ENCODE data around the gene SORCS3. TPM values are rescaled to one million over a fixed set of nuclear protein-coding genes. Genes with fewer than 3 reads are reported as not detected.

Gene SORCS3
- total RNA-seq, 1 experiment from 2014 or later = 0.94 TPM

DNA sequence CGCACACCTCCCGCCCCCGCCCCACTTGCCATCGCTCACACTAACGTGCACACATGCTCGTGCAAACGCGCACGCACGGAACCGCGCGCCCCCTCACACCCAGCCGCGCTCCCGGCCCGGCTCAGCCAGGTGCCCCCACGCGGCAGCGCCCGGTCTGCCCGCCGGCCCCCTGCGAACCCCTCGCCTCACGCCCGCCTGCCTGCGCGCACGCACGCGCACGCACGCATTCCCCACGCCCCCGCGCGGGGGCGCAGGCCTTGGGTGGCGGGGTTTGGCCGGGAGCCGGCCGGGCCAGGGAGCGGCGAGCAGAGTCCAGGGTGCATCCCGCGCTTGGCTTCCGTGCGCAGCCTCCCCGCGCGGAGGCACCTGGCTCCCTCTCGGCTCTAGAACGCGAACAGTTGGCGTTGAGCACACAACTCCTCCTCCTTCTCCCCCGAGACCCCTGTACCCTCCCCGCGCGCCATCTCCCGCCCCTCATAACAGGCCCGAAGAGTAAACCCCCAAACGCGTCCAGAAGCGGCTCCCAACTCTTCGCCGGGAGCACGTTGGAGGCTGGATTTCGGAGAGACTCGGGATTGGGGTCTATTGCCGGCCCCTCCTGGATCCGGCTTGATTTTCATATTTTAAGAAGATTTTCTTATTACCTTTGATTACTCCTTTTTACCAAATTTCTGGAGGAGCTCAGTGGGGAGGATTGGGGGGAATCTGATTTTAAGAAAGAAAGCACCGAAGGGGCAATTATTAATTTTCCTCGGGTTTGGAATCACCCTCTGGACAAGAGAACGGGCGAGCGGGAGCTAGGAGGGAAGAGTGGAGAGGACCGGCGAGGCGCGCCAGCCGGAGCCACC lies 527 bp upstream of the SORCS3 start:
- Mint-ChIP-seq H3K4me3 (peak overlapping the region; percentile 76), H3K27ac (no peak overlapping the region), H3K9me3 (no peaks in the 10 kb centered on the region), H3K4me1 (peaks cover 15% of the 10 kb centered on the region), H3K36me3 (no peaks in the 10 kb centered on the region), H3K27me3 (ENCODE audit: low read depth) (peaks cover 87% of the 10 kb centered on the region)
- DNase-seq (ENCODE audit: low spot score) (peak; percentile 26), ATAC-seq (no peak)
- no peak for TF ChIP-seq ZNF671 (CRISPR knock-in tag; IDR thresholded peaks at IDR 0.05)
- TF ChIP-seq, protein P1, sequence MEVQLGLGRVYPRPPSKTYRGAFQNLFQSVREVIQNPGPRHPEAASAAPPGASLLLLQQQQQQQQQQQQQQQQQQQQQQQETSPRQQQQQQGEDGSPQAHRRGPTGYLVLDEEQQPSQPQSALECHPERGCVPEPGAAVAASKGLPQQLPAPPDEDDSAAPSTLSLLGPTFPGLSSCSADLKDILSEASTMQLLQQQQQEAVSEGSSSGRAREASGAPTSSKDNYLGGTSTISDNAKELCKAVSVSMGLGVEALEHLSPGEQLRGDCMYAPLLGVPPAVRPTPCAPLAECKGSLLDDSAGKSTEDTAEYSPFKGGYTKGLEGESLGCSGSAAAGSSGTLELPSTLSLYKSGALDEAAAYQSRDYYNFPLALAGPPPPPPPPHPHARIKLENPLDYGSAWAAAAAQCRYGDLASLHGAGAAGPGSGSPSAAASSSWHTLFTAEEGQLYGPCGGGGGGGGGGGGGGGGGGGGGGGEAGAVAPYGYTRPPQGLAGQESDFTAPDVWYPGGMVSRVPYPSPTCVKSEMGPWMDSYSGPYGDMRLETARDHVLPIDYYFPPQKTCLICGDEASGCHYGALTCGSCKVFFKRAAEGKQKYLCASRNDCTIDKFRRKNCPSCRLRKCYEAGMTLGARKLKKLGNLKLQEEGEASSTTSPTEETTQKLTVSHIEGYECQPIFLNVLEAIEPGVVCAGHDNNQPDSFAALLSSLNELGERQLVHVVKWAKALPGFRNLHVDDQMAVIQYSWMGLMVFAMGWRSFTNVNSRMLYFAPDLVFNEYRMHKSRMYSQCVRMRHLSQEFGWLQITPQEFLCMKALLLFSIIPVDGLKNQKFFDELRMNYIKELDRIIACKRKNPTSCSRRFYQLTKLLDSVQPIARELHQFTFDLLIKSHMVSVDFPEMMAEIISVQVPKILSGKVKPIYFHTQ (CRISPR knock-in tag; IDR thresholded peaks at IDR 0.05) = no peak
- TF ChIP-seq, protein P2, sequence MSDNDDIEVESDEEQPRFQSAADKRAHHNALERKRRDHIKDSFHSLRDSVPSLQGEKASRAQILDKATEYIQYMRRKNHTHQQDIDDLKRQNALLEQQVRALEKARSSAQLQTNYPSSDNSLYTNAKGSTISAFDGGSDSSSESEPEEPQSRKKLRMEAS (CRISPR knock-in tag; IDR thresholded peaks at IDR 0.05) = no peak
- TF ChIP-seq, protein P3, sequence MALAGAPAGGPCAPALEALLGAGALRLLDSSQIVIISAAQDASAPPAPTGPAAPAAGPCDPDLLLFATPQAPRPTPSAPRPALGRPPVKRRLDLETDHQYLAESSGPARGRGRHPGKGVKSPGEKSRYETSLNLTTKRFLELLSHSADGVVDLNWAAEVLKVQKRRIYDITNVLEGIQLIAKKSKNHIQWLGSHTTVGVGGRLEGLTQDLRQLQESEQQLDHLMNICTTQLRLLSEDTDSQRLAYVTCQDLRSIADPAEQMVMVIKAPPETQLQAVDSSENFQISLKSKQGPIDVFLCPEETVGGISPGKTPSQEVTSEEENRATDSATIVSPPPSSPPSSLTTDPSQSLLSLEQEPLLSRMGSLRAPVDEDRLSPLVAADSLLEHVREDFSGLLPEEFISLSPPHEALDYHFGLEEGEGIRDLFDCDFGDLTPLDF (CRISPR knock-in tag; IDR thresholded peaks at IDR 0.05) = no peak
- no peak for TF ChIP-seq FOXP1 (CRISPR knock-in tag; IDR thresholded peaks at IDR 0.05; ENCODE audit: borderline replicate concordance)
- TF ChIP-seq MYBL2 (CRISPR knock-in tag; IDR thresholded peaks at IDR 0.05) = no peak
- no peak for TF ChIP-seq TEAD1 (CRISPR knock-in tag; IDR thresholded peaks at IDR 0.05)
- no peak for TF ChIP-seq PRRX2 (CRISPR knock-in tag; IDR thresholded peaks at IDR 0.05)
- TF ChIP-seq, protein P4, sequence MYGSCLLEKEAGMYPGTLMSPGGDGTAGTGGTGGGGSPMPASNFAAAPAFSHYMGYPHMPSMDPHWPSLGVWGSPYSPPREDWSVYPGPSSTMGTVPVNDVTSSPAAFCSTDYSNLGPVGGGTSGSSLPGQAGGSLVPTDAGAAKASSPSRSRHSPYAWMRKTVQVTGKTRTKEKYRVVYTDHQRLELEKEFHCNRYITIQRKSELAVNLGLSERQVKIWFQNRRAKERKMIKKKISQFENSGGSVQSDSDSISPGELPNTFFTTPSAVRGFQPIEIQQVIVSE (CRISPR knock-in tag; IDR thresholded peaks at IDR 0.05; ENCODE audit: borderline replicate concordance) = no peak
- no peak for TF ChIP-seq ATF1 (CRISPR knock-in tag; IDR thresholded peaks at IDR 0.05)
- TF ChIP-seq ZNF232 (CRISPR knock-in tag; IDR thresholded peaks at IDR 0.05) = no peak
- no peak for TF ChIP-seq GTF2I (CRISPR knock-in tag; conservative IDR thresholded peaks at IDR 0.05)
- TF ChIP-seq ZNF121 (CRISPR knock-in tag; IDR thresholded peaks at IDR 0.05) = no peak
- TF ChIP-seq ZNF396 (CRISPR knock-in tag; IDR thresholded peaks at IDR 0.05; ENCODE audit: borderline replicate concordance) = no peak
- TF ChIP-seq, protein P5, sequence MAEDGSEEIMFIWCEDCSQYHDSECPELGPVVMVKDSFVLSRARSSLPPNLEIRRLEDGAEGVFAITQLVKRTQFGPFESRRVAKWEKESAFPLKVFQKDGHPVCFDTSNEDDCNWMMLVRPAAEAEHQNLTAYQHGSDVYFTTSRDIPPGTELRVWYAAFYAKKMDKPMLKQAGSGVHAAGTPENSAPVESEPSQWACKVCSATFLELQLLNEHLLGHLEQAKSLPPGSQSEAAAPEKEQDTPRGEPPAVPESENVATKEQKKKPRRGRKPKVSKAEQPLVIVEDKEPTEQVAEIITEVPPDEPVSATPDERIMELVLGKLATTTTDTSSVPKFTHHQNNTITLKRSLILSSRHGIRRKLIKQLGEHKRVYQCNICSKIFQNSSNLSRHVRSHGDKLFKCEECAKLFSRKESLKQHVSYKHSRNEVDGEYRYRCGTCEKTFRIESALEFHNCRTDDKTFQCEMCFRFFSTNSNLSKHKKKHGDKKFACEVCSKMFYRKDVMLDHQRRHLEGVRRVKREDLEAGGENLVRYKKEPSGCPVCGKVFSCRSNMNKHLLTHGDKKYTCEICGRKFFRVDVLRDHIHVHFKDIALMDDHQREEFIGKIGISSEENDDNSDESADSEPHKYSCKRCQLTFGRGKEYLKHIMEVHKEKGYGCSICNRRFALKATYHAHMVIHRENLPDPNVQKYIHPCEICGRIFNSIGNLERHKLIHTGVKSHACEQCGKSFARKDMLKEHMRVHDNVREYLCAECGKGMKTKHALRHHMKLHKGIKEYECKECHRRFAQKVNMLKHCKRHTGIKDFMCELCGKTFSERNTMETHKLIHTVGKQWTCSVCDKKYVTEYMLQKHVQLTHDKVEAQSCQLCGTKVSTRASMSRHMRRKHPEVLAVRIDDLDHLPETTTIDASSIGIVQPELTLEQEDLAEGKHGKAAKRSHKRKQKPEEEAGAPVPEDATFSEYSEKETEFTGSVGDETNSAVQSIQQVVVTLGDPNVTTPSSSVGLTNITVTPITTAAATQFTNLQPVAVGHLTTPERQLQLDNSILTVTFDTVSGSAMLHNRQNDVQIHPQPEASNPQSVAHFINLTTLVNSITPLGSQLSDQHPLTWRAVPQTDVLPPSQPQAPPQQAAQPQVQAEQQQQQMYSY (CRISPR knock-in tag; IDR thresholded peaks at IDR 0.05) = no peak
- no peak for TF ChIP-seq IRF2 (CRISPR knock-in tag; IDR thresholded peaks at IDR 0.05; ENCODE audit: borderline replicate concordance, low read depth)
- TF ChIP-seq, protein P6, sequence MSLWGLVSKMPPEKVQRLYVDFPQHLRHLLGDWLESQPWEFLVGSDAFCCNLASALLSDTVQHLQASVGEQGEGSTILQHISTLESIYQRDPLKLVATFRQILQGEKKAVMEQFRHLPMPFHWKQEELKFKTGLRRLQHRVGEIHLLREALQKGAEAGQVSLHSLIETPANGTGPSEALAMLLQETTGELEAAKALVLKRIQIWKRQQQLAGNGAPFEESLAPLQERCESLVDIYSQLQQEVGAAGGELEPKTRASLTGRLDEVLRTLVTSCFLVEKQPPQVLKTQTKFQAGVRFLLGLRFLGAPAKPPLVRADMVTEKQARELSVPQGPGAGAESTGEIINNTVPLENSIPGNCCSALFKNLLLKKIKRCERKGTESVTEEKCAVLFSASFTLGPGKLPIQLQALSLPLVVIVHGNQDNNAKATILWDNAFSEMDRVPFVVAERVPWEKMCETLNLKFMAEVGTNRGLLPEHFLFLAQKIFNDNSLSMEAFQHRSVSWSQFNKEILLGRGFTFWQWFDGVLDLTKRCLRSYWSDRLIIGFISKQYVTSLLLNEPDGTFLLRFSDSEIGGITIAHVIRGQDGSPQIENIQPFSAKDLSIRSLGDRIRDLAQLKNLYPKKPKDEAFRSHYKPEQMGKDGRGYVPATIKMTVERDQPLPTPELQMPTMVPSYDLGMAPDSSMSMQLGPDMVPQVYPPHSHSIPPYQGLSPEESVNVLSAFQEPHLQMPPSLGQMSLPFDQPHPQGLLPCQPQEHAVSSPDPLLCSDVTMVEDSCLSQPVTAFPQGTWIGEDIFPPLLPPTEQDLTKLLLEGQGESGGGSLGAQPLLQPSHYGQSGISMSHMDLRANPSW (CRISPR knock-in tag; conservative IDR thresholded peaks at IDR 0.05; ENCODE audit: low read depth) = no peak
- no peak for TF ChIP-seq NFYB (CRISPR knock-in tag; conservative IDR thresholded peaks at IDR 0.05; ENCODE audit: low read depth)
- TF ChIP-seq, protein P7, sequence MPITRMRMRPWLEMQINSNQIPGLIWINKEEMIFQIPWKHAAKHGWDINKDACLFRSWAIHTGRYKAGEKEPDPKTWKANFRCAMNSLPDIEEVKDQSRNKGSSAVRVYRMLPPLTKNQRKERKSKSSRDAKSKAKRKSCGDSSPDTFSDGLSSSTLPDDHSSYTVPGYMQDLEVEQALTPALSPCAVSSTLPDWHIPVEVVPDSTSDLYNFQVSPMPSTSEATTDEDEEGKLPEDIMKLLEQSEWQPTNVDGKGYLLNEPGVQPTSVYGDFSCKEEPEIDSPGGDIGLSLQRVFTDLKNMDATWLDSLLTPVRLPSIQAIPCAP (CRISPR knock-in tag; IDR thresholded peaks at IDR 0.05) = no peak
- POLR2A ChIA-PET = no interaction called here
- CTCF ChIA-PET = interaction anchor here (0.8 kb wide), 1 partner anchor 284 kb away, joined by 3 read pairs; no protein-coding TSS in a partner anchor

Measured in WTC11 (cell line).